Retinal pigment epithelial cell (primary cell): Measurements from ENCODE around the gene PTPN13.
A peak's percentile ranks its signal among the peaks of the same experiment; 100 is the strongest.

Source experiments
- DNase-seq: peaks from one replicate; pipeline ENCODE4 v3.0.0-alpha.2; 2010; ENCODE audit warnings: low read depth
- H3K4me3 ChIP-seq: 2 replicates; pipeline ENCODE4 v1.5.1; 2011; ENCODE audit warnings: mild to moderate bottlenecking, low read length, control low read depth, moderate library complexity
- CTCF ChIP-seq: conservative IDR thresholded peaks from 2 replicates; pipeline ENCODE4 v1.5.1; 2011; ENCODE audit warnings: low read depth, low read length, control low read depth, inconsistent platforms

The PTPN13 gene

GRCh38 chr4:86587381-86588140 is 6.6 kb upstream of the PTPN13 start:
- no peak for DNase-seq
- no peak for TF ChIP-seq CTCF
- no peak overlapping the region for H3K4me3 ChIP-seq

DNA sequence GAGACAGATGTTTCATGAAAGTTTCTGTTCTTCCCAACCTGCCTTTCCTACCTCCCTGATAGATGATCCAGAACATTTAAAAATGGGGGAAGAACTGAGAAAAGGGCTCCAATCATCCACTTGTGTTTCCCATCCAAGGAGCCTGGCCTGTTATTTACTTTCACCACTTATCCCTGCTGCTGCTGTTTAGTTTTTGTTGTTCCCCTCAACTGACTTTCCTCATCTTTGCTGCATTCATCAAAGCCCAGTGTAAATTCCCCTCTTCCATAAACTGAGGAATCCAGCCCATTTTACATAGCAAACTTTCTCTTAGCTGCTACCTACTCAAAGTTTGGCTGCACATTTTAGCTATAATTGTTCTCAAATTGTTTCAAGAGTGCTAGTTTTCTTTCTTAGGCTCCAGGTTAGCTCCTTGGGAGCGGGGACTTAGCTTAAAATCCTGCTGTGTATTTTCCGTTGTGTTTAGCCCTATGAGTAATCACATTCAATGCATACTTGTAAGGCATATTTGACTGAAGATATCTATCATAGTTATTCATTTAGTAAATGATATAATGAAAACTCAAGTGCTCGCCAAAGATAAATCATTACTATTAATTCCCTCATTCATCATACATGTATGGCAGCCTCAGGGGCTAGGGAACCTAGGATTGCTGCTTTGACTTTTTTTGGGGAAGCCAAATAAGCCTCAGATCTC is 1.4 kb upstream of the PTPN13 start:
- TF ChIP-seq CTCF, result no peak
- peak overlapping the region; percentile 87 for H3K4me3 ChIP-seq
- DNase-seq, result no peak

DNA sequence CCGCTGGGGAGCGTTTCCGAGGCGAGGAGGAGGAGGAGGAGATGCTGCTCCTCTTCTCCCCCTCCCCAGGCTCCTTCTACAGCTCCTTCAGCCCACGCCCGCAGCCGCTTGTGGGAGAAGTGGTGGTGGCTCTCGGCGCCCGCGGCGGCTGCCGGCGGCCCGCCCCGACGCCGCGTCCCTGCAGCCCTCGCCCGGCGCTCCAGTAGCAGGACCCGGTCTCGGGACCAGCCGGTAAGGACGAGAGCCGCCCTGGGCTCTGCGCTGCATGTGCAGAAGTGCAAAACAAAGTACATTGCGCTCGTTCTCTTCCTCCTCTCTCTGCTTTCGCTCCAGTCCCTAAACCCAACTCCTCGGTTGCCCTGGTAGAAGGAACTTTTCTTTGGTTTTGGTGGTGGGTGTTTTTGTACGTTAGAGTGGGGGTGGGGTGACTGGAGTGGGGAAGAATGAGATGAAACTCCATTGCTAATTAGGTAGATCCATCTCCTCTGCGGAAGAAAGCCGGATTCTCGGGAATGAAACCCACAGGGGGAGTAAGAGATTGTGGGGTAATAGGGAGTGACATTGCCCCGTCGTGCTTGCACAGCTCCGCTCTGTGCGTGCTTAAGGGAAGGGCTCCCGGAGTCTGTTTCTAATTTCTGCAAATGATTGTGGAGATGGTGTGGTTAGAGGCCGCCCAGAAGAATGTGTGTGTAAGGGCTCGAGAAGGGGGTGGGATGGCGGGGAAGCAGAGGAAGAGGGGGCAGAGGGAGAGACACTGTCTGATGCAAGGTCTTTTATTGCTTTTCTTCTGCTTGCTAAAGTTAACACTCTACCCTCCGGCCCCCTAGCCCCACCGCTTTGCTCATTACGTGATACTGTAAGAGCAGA is 677 bp downstream of the PTPN13 start:
- no peak for DNase-seq
- TF ChIP-seq CTCF, result peak; percentile 31
- peak overlapping the region; percentile 87 for H3K4me3 ChIP-seq

GRCh38 chr4:86595426-86595805 is 1.3 kb downstream of the PTPN13 start:
- no peak for DNase-seq
- H3K4me3 ChIP-seq, result peak overlapping the region; percentile 87

GRCh38 chr4:86596807-86597206 is 2.7 kb downstream of the PTPN13 start:
- H3K4me3 ChIP-seq, result no peak overlapping the region
- no peak for DNase-seq
- TF ChIP-seq CTCF, result no peak

More at GRCh38 chr4:86595426-86595805, 1.3 kb downstream of the PTPN13 start:
- TF ChIP-seq CTCF, result no peak

DNA sequence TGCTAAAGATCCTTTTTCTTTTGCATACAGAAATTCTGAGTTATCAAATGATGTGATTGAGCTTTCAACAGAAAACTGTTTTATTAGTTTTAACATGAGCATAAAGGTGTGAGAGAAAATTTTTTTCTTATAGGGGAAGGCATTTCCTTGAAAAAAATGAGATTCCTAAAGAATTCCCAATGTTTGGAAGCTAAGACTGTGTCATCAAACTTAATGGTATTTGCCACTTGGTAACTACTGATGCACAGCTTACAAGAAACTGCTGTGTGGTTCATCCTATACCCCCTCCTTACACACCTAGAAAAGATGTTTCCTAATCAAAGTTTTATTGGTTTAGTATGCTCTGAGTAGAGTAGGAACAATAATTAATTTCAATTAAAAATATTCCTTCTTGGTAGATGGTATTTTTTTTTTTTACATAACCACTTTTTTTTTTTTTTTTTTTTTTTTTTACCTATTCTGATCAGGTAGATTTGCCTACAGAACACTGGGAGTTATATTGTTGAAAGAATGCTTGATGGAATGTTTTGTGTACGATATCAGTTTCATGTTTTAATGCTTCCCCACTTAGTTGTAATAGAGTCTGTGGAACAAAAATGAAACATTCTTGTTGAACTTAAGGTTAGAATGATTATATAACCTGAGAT is 6.0 kb downstream of the PTPN13 start:
- no peak overlapping the region for H3K4me3 ChIP-seq
- TF ChIP-seq CTCF, result no peak
- no peak for DNase-seq
